Gastrocnemius medialis (tissue), 4 donors: ENCODE results near the gene MAS1L.

ENCODE experiments used
- CTCF ChIP-seq, 5 experiments: fragments of 450-650 bp in 3 of 5; fragments of 200-600 bp in 2 of 5; sonication (generic) in 2 of 5; IDR thresholded peaks in 4 of 5; conservative IDR thresholded peaks in 1 of 5; 1 replicate in 4 of 5; 2 replicates in 1 of 5; pipeline ENCODE4 v1.5.1; 2016 to 2019; ENCODE audit warnings: antibody characterized with exemption in 5 of 5, mild to moderate bottlenecking in 3 of 5, moderate library complexity in 3 of 5
- POLR2A ChIP-seq, 2 donors: fragments of 450-650 bp; IDR thresholded peaks; one replicate each; pipeline ENCODE4 v1.6.1; 2017; ENCODE audit warnings: antibody characterized with exemption in 2 of 2, mild to moderate bottlenecking in 2 of 2, moderate library complexity in 2 of 2

GRCh38 chr6:29456971-29457370 lies 30.8 kb downstream of the MAS1L start, which contains the start of the genes OR11A1 and OR2H1:
- no peak for TF ChIP-seq CTCF (IDR thresholded peaks at IDR 0.05 in 4 of 5, conservative IDR thresholded peaks at IDR 0.05 in 1 of 5)
- no peak for TF ChIP-seq POLR2A (IDR thresholded peaks at IDR 0.05)
